ENCODE results near the gene IMPDH1. TPM values are rescaled to one million over a fixed set of nuclear protein-coding genes. Genes with fewer than 3 reads are reported as not detected.

IMPDH1 gene
- polyA plus RNA-seq, 4 donors: 11.8 to 30.9 (median 25.8) TPM

- DNase-seq (ENCODE audit: low read depth in 4 of 4, low spot score in 3 of 4): no peak
These were observed 46.5 kb downstream of the IMPDH1 start for GRCh38 chr7:128363261-128363721.

- no peak for DNase-seq (ENCODE audit: low read depth in 4 of 4, low spot score in 3 of 4)
These were observed 47.1 kb downstream of the IMPDH1 start for GRCh38 chr7:128362670-128363069.

GRCh38 chr7:128361411-128362379 lies 48.1 kb downstream of the IMPDH1 start, which contains the start of gene PRRT4:
Gene PRRT4 (minus strand): TSS chr7:128361690.
- no peak for DNase-seq (ENCODE audit: low read depth in 4 of 4, low spot score in 3 of 4)

GRCh38 chr7:128360359-128360678 lies 49.5 kb downstream of the IMPDH1 start:
- DNase-seq (ENCODE audit: low read depth in 4 of 4, low spot score in 3 of 4): no peak

- no peak for DNase-seq (ENCODE audit: low read depth in 4 of 4, low spot score in 3 of 4)
These were observed 49.8 kb downstream of the IMPDH1 start for GRCh38 chr7:128359939-128360338.

- DNase-seq (ENCODE audit: low read depth in 4 of 4, low spot score in 3 of 4): no peak
These were observed 50.4 kb downstream of the IMPDH1 start for GRCh38 chr7:128359336-128359735.

- no peak for DNase-seq (ENCODE audit: low read depth in 4 of 4, low spot score in 3 of 4)
These were observed 51.5 kb downstream of the IMPDH1 start for GRCh38 chr7:128358233-128358632.

GRCh38 chr7:128357217-128357613 lies 52.6 kb downstream of the IMPDH1 start:
- no peak for DNase-seq (ENCODE audit: low read depth in 4 of 4, low spot score in 3 of 4)

GRCh38 chr7:128356546-128357216 lies 53.1 kb downstream of the IMPDH1 start:
- no peak for DNase-seq (ENCODE audit: low read depth in 4 of 4, low spot score in 3 of 4)

GRCh38 chr7:128353610-128354009 lies 56.2 kb downstream of the IMPDH1 start:
- DNase-seq (ENCODE audit: low read depth in 4 of 4, low spot score in 3 of 4): no peak

GRCh38 chr7:128353189-128353588 lies 56.6 kb downstream of the IMPDH1 start:
- DNase-seq (ENCODE audit: low read depth in 4 of 4, low spot score in 3 of 4): no peak

- no peak for DNase-seq (ENCODE audit: low read depth in 4 of 4, low spot score in 3 of 4)
These were observed 57.1 kb downstream of the IMPDH1 start for GRCh38 chr7:128352636-128353035.

- no peak for DNase-seq (ENCODE audit: low read depth in 4 of 4, low spot score in 3 of 4)
These were observed 57.6 kb downstream of the IMPDH1 start for GRCh38 chr7:128352153-128352537.

- DNase-seq (ENCODE audit: low read depth in 4 of 4, low spot score in 3 of 4): no peak
These were observed 58.3 kb downstream of the IMPDH1 start for GRCh38 chr7:128351296-128352152.

- DNase-seq (ENCODE audit: low read depth in 4 of 4, low spot score in 3 of 4): no peak
These were observed 59.0 kb downstream of the IMPDH1 start for GRCh38 chr7:128350708-128351295.

- no peak for DNase-seq (ENCODE audit: low read depth in 4 of 4, low spot score in 3 of 4)
These were observed 60.3 kb downstream of the IMPDH1 start for GRCh38 chr7:128349466-128349825.

GRCh38 chr7:128347647-128348097 lies 62.1 kb downstream of the IMPDH1 start:
- no peak for DNase-seq (ENCODE audit: low read depth in 4 of 4, low spot score in 3 of 4)

GRCh38 chr7:128344431-128344774 lies 65.4 kb downstream of the IMPDH1 start:
- DNase-seq (ENCODE audit: low read depth in 4 of 4, low spot score in 3 of 4): no peak

GRCh38 chr7:128343554-128344430 lies 66.0 kb downstream of the IMPDH1 start, which contains the start of gene RBM28:
Gene RBM28 (minus strand): TSS chr7:128343908. CDS start chr7:128343793, 115 bp downstream.
- peak; percentile 77 to 91 (median 84) for DNase-seq (ENCODE audit: low read depth in 4 of 4, low spot score in 3 of 4)

Measured in left renal pelvis (tissue), 4 donors.